Stimulated activated CD8-positive, alpha-beta memory T cell treated with anti-CD3 and anti-CD28 coated beads, Interleukin-2, amount 100 ng/mL, for 1 hour (primary cell): ENCODE measurements around the gene COX4I1.
A peak's percentile ranks its signal among the peaks of the same experiment; 100 is the strongest.
"Not testable (repeated sequence)": the region's sequence is repeated elsewhere in the genome, so short reads cannot be mapped to it uniquely, and the experiment has no call there.

Experiments
- DNase-seq, 2 donors: peaks; one replicate each; pipeline ENCODE4 v3.0.0-alpha.2; 2020; ENCODE audit warnings: low read depth in 2 of 2

COX4I1 gene

GRCh38 chr16:85800321-85800669 is 800 bp downstream of the COX4I1 start:
- no peak for DNase-seq

DNA sequence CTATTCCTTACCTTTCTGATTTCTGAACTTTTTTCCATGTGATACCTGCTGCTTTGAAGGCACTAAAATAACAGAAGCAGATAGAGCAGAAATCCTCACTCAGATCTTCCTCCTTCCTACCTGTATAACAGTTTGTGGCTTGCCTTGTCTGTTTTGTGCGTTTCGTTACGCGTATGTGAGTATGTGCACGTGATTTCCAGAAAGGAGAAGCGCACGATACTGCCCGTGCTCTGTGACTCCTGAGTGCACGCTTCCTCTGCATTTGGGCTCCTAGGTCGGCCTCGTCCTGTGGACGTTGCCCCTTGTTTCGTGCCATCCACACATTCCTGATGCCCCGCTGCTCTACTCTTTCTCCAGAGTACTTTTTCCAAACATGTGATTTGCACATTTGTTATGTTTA is 4.1 kb downstream of the COX4I1 start:
- DNase-seq = no peak

DNA sequence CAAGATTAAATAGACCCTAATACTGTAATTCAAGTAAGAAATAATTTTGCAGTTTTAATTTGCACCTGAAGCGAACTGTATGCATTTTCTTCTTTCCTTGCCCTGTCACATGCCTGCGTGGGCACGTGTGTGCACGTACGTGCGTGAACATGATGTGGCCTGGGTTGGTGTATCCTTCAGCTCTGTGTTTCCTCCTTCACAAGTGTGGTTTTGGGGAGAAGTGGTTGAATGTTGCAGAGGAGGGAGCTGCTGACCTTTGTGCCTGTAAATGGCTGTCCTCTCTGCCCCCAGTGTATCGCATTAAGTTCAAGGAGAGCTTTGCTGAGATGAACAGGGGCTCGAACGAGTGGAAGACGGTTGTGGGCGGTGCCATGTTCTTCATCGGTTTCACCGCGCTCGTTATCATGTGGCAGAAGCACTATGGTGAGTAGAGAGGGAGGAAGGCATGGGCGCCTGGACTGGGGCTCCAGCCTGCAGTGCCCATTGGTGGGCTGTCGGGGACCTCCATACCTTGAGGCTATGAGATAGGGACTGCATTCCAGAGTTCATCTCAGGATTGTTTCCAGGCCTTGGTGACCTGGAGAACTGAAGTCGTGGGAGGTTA is 6.0 kb downstream of the COX4I1 start:
- DNase-seq = no peak

DNA sequence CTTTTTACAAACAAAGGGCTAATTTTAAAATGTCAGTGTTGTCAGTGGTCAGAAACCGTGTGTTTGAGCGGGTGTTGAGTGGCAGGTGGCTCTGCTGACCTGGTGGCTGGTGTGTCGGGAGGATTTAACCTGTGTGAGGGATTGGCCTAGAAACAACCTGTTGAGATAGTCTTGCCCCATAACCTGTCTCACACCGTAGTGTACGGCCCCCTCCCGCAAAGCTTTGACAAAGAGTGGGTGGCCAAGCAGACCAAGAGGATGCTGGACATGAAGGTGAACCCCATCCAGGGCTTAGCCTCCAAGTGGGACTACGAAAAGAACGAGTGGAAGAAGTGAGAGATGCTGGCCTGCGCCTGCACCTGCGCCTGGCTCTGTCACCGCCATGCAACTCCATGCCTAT is 7.0 kb downstream of the COX4I1 start:
- no peak for DNase-seq

- DNase-seq = not testable (repeated sequence)
Measured at GRCh38 chr16:85807340-85807739, 7.8 kb downstream of the COX4I1 start.

DNA sequence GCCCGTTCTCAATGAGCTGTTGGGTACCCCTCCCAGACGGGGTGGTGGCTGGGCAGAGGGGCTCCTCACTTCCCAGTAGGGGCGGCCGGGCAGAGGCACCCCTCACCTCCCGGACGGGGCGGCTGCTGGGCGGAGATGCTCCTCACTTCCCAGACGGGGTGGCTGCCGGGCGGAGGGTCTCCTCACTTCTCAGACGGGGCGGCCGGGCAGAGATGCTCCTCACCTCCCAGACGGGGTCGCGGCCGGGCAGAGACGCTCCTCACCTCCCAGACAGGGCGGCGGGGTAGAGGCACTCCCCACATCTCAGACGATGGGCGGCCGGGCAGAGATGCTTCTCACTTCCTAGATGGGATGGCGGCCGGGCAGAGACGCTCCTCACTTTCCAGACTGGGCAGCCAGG is 8.6 kb downstream of the COX4I1 start:
- not testable (repeated sequence) for DNase-seq

DNA sequence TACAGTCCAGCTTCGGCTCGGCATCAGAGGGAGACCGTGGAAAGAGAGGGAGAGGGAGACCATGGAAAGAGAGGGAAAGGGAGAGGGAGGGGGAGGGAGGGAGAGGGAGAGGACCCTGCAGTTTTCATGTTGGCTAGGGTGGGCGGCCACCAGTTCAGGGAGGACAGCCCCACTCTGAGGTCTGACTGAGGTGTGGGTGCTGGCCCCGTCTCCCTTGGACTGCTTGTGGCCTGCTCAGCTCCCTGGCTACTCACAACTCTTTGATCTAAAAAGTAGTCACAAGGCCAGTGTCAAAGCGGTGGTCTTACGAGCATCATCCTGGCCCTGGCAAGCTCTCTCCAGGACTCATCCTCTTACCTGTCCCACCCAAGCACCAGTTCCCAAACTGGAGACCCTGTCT is 9.4 kb downstream of the COX4I1 start:
- DNase-seq = no peak

- DNase-seq = no peak
Measured at GRCh38 chr16:85809645-85810044, 10.2 kb downstream of the COX4I1 start.

- DNase-seq = no peak
Measured at GRCh38 chr16:85810097-85810741, 10.7 kb downstream of the COX4I1 start.

GRCh38 chr16:85810742-85811115 is 11.2 kb downstream of the COX4I1 start:
- DNase-seq = no peak

DNA sequence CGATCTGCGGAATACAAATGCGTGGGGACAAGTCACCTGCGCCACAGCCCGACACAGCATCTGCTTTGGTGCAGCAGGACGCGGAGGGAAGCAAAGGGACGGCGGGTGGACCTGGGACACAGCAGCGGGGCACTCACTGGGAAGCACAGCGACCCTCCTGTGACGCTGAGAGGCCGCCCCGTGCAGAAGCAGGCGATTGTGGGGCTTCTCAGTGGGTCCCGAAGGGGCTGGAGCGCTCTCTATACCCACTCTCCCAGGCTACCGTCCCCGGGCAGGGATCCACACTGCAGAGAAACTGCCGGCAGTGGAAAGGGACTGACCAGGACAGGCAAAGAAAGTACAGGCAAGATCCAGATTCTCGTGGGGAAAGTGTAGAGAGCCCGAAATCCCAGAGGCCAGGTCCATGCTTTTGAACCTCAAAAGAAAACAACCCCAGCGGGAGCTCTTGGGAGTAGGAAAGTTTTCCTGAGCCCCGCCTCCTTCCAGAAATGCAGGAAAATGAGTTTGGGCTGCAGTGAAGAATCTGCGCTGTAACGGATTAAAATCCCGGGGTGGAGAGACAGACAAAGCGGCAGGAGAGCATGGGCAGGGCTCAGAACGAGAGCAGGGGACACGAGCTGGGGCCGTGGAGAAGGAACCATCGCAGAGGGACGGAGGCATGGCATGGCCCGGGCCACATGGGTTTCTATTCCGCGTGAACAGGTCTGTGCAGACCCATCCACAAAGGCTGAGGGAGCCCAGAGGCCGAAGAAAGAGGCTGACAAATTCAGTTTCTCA is 12.7 kb downstream of the COX4I1 start:
- DNase-seq = no peak

DNA sequence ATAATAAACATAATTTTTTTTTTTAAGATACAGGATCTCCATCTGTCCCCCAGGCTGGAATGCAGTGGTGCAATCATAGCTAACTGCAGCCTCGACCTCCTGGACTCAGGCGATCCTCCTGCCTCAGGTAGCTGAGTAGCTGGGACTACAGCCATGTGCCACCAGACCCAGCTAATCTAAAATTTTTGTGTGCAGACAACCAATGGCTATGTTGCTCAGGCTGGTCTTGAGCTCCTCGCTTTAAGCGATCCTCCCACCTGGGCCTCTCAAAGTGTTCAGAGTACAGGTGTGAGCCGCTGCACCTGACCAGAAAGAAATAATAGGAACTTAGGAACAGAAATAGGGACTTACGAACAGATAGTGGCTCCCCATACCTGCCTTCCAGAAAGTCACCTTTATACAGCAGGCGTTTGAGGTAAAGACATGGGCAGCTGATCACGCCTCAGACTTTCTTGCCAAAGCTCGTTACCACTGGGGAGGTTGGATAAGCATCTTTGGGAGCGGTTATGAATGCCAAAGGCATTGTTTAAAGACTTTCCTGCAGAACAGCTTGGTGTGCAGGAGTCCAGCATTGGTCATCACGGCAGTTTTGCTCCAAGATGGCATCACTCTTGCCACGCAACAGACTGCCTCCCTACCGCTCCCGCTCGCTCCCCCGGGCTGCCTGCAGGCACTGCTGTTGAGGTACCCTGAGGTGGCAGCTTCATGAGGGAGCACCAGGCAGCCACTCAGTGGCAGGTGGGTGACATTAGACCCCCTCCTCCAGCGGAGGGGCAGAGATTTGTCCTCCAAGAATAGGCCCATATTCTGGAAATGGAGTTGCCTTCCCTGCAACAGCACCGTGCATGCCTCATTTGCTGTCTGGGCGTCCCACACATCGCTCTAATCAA is 13.6 kb downstream of the COX4I1 start:
- DNase-seq = no peak

GRCh38 chr16:85816159-85816558 is 16.7 kb downstream of the COX4I1 start:
- DNase-seq = no peak

DNA sequence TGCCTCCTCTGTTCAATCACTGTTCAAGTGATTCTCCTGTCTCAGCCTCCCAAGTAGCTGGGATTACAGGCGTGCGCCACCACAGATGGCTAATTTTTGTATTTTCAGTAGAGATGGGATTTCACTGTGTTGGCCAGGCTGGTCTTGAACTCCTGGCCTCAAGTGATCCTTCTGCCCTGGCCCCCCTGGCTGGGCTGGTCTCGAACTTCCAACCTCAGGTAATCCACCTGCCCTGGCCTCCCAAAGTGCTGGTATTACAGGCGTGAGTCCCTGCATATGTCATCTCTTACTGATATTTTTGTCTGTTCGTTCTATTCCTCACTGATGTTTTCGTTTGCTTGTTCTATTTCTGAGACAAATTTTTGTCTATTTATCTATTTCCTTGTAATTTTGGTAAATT is 17.7 kb downstream of the COX4I1 start:
- not testable (repeated sequence) for DNase-seq

DNA sequence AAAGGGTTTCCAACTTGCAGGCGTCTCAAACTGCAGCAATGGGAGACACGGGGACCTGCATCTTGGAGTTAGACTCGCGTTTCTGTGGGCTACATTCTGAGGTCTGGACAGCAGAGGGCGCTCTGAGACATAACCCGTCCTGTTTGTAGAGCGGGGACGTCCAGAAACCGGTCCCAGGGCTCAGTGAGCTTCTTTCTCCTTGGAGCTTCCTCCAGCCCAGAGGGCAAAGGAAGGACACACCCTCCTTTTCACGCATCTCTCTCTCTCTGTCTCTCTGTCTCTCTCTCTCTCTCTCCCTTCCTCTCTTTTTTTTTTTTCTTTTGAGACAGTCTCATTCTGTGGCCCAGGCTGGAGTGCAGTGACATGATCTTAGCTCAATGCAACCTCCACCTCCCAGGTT is 19.8 kb downstream of the COX4I1 start:
- peak; percentile 70 to 72 for DNase-seq

GRCh38 chr16:85819771-85820170 is 20.3 kb downstream of the COX4I1 start:
- no peak for DNase-seq

DNA sequence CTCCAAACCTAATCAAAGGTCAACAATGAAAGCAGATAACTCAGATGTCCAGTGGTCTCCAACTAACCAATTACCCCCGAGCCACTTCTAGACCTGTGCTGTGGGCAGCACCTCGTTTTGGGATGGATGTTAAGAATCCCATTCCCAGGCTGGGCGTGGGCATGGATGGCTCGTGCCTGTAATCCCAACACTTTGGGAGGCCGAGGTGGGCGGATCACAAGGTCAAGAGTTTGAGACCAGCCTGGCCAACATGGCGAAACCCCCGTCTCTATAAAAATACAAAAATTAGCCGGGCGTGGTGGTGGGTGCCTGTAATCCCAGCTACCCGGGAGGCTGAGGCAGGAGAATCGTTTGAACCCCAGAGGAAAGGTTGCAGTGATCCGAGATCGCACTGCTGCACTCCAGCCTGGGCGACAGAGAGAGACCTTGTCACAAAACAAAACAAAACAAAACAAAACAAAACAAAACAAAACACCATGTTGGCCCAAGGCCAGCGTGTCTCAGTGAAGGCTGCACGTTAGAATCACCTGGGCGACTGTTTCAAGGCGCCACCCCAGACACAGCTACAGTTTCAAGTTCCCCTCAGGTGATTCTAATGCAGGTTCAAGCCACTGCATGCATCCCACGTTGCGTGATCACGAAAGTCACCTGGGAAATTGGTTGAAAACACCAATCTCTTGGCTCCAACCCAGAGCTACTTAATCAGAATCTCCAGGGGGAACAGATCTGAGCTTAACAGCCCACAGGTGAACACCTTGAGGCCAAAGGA is 21.3 kb downstream of the COX4I1 start:
- no peak for DNase-seq

GRCh38 chr16:85821390-85822135 is 22.1 kb downstream of the COX4I1 start:
- DNase-seq = peak; percentile 52 to 67

GRCh38 chr16:85822145-85822544 is 22.6 kb downstream of the COX4I1 start:
- DNase-seq = no peak

GRCh38 chr16:85823328-85823920 is 23.9 kb downstream of the COX4I1 start:
- DNase-seq = no peak
